Measurements from ENCODE around the gene SPTBN4. TPM values are rescaled to one million over a fixed set of nuclear protein-coding genes. Genes with fewer than 3 reads are reported as not detected.
A peak's percentile ranks its signal among the peaks of the same experiment; 100 is the strongest.

Gene SPTBN4
- total RNA-seq, 6 donors from 2014 or later: 0.33 to 8.4 (median 0.67) TPM

GRCh38 chr19:40599331-40599901 is 132.6 kb downstream of the SPTBN4 start:
- Histone ChIP-seq H3K9me3 (no peaks in the 10 kb centered on the region), H3K4me3 (peak overlapping the region in 3 of 4 donors; percentile 0 to 58 (median 56)), H3K27me3 (peaks cover 0 to 51% (median 21%) of the 10 kb centered on the region in 4 donors), H3K36me3 (no peaks in the 10 kb centered on the region), H3K27ac (peak overlapping the region; percentile 35 to 80 (median 70)), H3K4me1 (peaks cover 71 to 79% (median 77%) of the 10 kb centered on the region in 4 donors)
- DNase-seq (peak in 1 of 2 donors; percentile 34), ATAC-seq (ENCODE audit: low FRiP score in 2 of 2) (no peak)
- 5 to 6% methylated on average over 6 to 9 of the region's 9 CpGs for WGBS, 2 donors
- TF ChIP-seq CTCF (IDR thresholded peaks at IDR 0.05): no peak
- no peak for TF ChIP-seq POLR2A (IDR thresholded peaks at IDR 0.05)
- no peak for TF ChIP-seq POLR2AphosphoS5 (IDR thresholded peaks at IDR 0.05)
- TF ChIP-seq EP300 (IDR thresholded peaks at IDR 0.05): no peak

GRCh38 chr19:40599902-40600569 is 133.2 kb downstream of the SPTBN4 start:
- WGBS, 2 donors: 2 to 3% methylated on average over 7 to 34 of the region's 43 CpGs

GRCh38 chr19:40600570-40601133 is 133.9 kb downstream of the SPTBN4 start:
- no peak for TF ChIP-seq CTCF (IDR thresholded peaks at IDR 0.05)
- no peak for TF ChIP-seq POLR2A (IDR thresholded peaks at IDR 0.05)
- Histone ChIP-seq H3K4me1 (peaks cover 83 to 91% (median 87%) of the 10 kb centered on the region in 4 donors), H3K27ac (peak overlapping the region in 3 of 4 donors; percentile 67 to 80 (median 74)), H3K36me3 (no peaks in the 10 kb centered on the region), H3K9me3 (no peaks in the 10 kb centered on the region), H3K4me3 (peak overlapping the region in 3 of 4 donors; percentile 44 to 58 (median 56)), H3K27me3 (peaks cover 0 to 51% (median 19%) of the 10 kb centered on the region in 4 donors)
- DNase-seq (no peak), ATAC-seq (ENCODE audit: low FRiP score in 2 of 2) (no peak)
- 5 to 9% methylated on average over 12 to 13 of the region's 13 CpGs for WGBS, 2 donors

More at GRCh38 chr19:40599902-40600569, 133.2 kb downstream of the SPTBN4 start:
- Histone ChIP-seq H3K36me3 (no peaks in the 10 kb centered on the region), H3K27me3 (peaks cover 0 to 51% (median 21%) of the 10 kb centered on the region in 4 donors), H3K9me3 (no peaks in the 10 kb centered on the region), H3K4me1 (peaks cover 77 to 85% (median 81%) of the 10 kb centered on the region in 4 donors), H3K27ac (peak overlapping the region; percentile 35 to 80 (median 70)), H3K4me3 (peak overlapping the region in 3 of 4 donors; percentile 0 to 58 (median 56))
- DNase-seq: peak in 1 of 2 donors; percentile 87
- TF ChIP-seq EP300 (IDR thresholded peaks at IDR 0.05) (no peak), POLR2AphosphoS5 (IDR thresholded peaks at IDR 0.05) (no peak), CTCF (IDR thresholded peaks at IDR 0.05) (no peak), POLR2A (IDR thresholded peaks at IDR 0.05) (no peak)
- no peak for ATAC-seq (ENCODE audit: low FRiP score in 2 of 2)

GRCh38 chr19:40601134-40601974 is 134.6 kb downstream of the SPTBN4 start, which contains the start of gene LTBP4:
TSS of gene LTBP4 (plus strand) at chr19:40601369. CDS start at chr19:40601388, 19 bp downstream.
- Histone ChIP-seq H3K27ac (peak within 1 kb of the TSS; percentile 64 to 88 (median 85)), H3K4me1 (peaks cover 87 to 98% (median 94%) of the 10 kb centered on the region in 4 donors), H3K27me3 (peaks cover 0 to 51% (median 19%) of the 10 kb centered on the region in 4 donors), H3K4me3 (peak within 1 kb of the TSS; percentile 43 to 58 (median 50)), H3K36me3 (no peaks in the 10 kb centered on the region), H3K9me3 (no peaks in the 10 kb centered on the region)
- 0 to 2% methylated on average over 16 to 29 of the region's 82 CpGs for WGBS, 2 donors
- ATAC-seq (ENCODE audit: low FRiP score in 2 of 2): no peak
- TF ChIP-seq EP300 (IDR thresholded peaks at IDR 0.05): no peak
- peak in 1 of 4 donors; percentile 30 for TF ChIP-seq POLR2A (IDR thresholded peaks at IDR 0.05)
- no peak for TF ChIP-seq POLR2AphosphoS5 (IDR thresholded peaks at IDR 0.05)
- peak in 2 of 6 experiments; percentile 15 to 21 for TF ChIP-seq CTCF (IDR thresholded peaks at IDR 0.05)
- DNase-seq: peak in 1 of 2 donors; percentile 94

Measured in upper lobe of left lung (tissue), 6 donors.